Osteoblast (primary cell): ENCODE data around the gene OAT. TPM values are rescaled to one million over a fixed set of nuclear protein-coding genes. Genes with fewer than 3 reads are reported as not detected.
"Not testable (repeated sequence)": the region's sequence is repeated elsewhere in the genome, so short reads cannot be mapped to it uniquely, and the experiment has no call there.

Experiments used
- DNase-seq: peaks from one replicate; pipeline ENCODE4 v3.0.0; 2011; ENCODE audit warnings: low spot score, mixed read lengths; ENCODE audit not compliant: insufficient read length; ENCODE audit errors: missing footprints
- H2AFZ ChIP-seq: 2 replicates; pipeline ENCODE4 v1.6.0; 2011; ENCODE audit warnings: mild to moderate bottlenecking, low read length
- H3K27ac ChIP-seq: 2 replicates; pipeline ENCODE4 v1.5.1; 2011; ENCODE audit warnings: mild to moderate bottlenecking, low read depth, low read length, moderate library complexity
- H3K27me3 ChIP-seq: 2 replicates; pipeline ENCODE4 v1.6.0; 2012; ENCODE audit warnings: mild to moderate bottlenecking, control low read depth, inconsistent platforms, low read length, moderate library complexity; ENCODE audit not compliant: insufficient read depth
- H3K36me3 ChIP-seq: 2 replicates; pipeline ENCODE4 v1.5.1; 2011; ENCODE audit warnings: mild to moderate bottlenecking, low read length, control low read depth, moderate library complexity; ENCODE audit not compliant: insufficient read depth
- H3K4me1 ChIP-seq: 2 replicates; pipeline ENCODE4 v1.5.1; 2011; ENCODE audit warnings: mild to moderate bottlenecking, low read length, control low read depth, moderate library complexity; ENCODE audit not compliant: insufficient read depth
- H3K4me2 ChIP-seq: 2 replicates; pipeline ENCODE4 v1.6.0; 2011; ENCODE audit warnings: mild to moderate bottlenecking, low read length; ENCODE audit not compliant: insufficient read depth
- H3K4me3 ChIP-seq: fragments of 200-600 bp; sonication (generic); 3 replicates; pipeline ENCODE4 v1.5.1; 2012; ENCODE audit warnings: mild to moderate bottlenecking, low read length, inconsistent platforms; ENCODE audit not compliant: insufficient read depth
- H3K79me2 ChIP-seq: 2 replicates; pipeline ENCODE4 v1.6.0; 2012; ENCODE audit warnings: mild to moderate bottlenecking, low read length, control low read depth, inconsistent platforms; ENCODE audit not compliant: insufficient read depth
- H3K9me3 ChIP-seq: 2 replicates; pipeline ENCODE4 v1.5.1; 2011; ENCODE audit warnings: low read depth, low read length, control low read depth
- H4K20me1 ChIP-seq: 2 replicates; pipeline ENCODE4 v1.6.0; 2012; ENCODE audit warnings: mild to moderate bottlenecking, low read length, control low read depth; ENCODE audit not compliant: insufficient read depth
- total RNA-seq: library from RNA; depleted of rRNA; stranded (reverse); fragments of >200 nt; gene quantifications from 2 replicates; pipeline ENCODE4 v1.2.3, GENCODE V29; 2012
- TF ChIP-seq, protein P1 (sequence below): IDR thresholded peaks from 2 replicates; pipeline ENCODE4 v1.5.1; 2011; ENCODE audit warnings: mild to moderate bottlenecking, low read depth, low read length, moderate library complexity; ENCODE audit errors: extremely low read depth

OAT gene
- total RNA-seq, 1 donor: 202 TPM

DNA sequence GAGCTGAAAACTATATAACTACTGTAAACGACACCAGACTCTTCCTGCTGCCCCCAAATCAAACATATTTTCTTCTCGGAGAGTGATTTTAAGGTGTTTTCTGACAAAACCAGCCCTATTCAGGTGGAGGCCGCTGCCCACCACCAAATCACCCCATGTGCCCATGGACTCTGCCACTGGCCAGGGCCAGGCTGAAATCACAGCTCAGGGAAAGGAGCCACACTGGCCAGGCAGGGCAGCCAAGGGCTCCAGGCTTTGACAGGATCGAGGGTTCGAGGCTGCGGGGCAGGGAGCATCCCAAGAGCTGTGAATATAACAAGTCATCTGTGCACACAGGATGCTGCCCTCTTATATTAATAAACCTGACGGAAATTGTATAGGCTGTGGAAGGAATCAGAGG is 48.3 kb downstream of the OAT start:
- TF ChIP-seq, protein P1, sequence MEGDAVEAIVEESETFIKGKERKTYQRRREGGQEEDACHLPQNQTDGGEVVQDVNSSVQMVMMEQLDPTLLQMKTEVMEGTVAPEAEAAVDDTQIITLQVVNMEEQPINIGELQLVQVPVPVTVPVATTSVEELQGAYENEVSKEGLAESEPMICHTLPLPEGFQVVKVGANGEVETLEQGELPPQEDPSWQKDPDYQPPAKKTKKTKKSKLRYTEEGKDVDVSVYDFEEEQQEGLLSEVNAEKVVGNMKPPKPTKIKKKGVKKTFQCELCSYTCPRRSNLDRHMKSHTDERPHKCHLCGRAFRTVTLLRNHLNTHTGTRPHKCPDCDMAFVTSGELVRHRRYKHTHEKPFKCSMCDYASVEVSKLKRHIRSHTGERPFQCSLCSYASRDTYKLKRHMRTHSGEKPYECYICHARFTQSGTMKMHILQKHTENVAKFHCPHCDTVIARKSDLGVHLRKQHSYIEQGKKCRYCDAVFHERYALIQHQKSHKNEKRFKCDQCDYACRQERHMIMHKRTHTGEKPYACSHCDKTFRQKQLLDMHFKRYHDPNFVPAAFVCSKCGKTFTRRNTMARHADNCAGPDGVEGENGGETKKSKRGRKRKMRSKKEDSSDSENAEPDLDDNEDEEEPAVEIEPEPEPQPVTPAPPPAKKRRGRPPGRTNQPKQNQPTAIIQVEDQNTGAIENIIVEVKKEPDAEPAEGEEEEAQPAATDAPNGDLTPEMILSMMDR: no peak
- Histone ChIP-seq H4K20me1 (no peaks in the 10 kb centered on the region), H3K79me2 (no peaks in the 10 kb centered on the region), H3K27me3 (peaks cover 42% of the 10 kb centered on the region), H3K4me2 (no peak overlapping the region), H3K36me3 (no peaks in the 10 kb centered on the region), H3K27ac (no peak overlapping the region), H3K4me1 (no peaks in the 10 kb centered on the region), H2AFZ (no peak overlapping the region), H3K9me3 (no peaks in the 10 kb centered on the region), H3K4me3 (no peak overlapping the region)
- DNase-seq: no peak

GRCh38 chr10:124369986-124370385 is 48.7 kb downstream of the OAT start:
- no peaks in the 10 kb centered on the region for H4K20me1 ChIP-seq
- no peak overlapping the region for H2AFZ ChIP-seq
- H3K36me3 ChIP-seq: no peaks in the 10 kb centered on the region
- TF ChIP-seq, protein P1: no peak
- H3K4me2 ChIP-seq: no peak overlapping the region
- peak; percentile 76 for DNase-seq
- peaks cover 45% of the 10 kb centered on the region for H3K27me3 ChIP-seq
- H3K9me3 ChIP-seq: no peaks in the 10 kb centered on the region
- no peaks in the 10 kb centered on the region for H3K4me1 ChIP-seq
- H3K79me2 ChIP-seq: no peaks in the 10 kb centered on the region
- no peak overlapping the region for H3K4me3 ChIP-seq
- no peak overlapping the region for H3K27ac ChIP-seq

DNA sequence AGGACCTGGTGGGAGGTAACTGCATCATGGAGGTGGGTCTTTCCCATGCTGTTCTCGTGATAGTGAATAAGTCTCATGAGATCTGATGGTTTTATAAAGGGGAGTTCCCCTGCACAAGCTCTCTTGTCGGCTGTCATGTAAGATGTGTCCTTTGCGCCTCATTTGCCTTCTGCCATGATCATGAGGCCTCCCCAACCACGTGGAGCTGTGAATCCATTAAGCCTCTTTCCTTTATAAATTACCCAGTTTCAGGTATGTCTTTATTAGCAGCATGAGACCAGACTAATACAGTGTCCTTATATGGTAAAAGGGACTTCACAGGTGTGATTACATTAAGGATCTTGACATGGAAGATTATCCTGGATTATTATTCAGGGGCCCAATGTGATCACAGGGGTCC is 49.2 kb downstream of the OAT start:
- not testable (repeated sequence) for H4K20me1 ChIP-seq, H3K4me2 ChIP-seq, H3K27ac ChIP-seq, H3K79me2 ChIP-seq, H3K9me3 ChIP-seq, DNase-seq, H2AFZ ChIP-seq, H3K4me1 ChIP-seq, H3K4me3 ChIP-seq, H3K36me3 ChIP-seq
- H3K27me3 ChIP-seq: peaks cover 42% of the 10 kb centered on the region

GRCh38 chr10:124369066-124369465 is 49.7 kb downstream of the OAT start:
- Histone ChIP-seq H3K79me2 (no peaks in the 10 kb centered on the region), H3K9me3 (no peaks in the 10 kb centered on the region), H3K4me3 (no peak overlapping the region), H3K27me3 (peaks cover 42% of the 10 kb centered on the region), H3K4me2 (no peak overlapping the region), H3K27ac (no peak overlapping the region), H4K20me1 (no peaks in the 10 kb centered on the region), H3K36me3 (no peaks in the 10 kb centered on the region), H2AFZ (no peak overlapping the region), H3K4me1 (no peaks in the 10 kb centered on the region)
- DNase-seq: peak; percentile 71
- TF ChIP-seq, protein P1: no peak

DNA sequence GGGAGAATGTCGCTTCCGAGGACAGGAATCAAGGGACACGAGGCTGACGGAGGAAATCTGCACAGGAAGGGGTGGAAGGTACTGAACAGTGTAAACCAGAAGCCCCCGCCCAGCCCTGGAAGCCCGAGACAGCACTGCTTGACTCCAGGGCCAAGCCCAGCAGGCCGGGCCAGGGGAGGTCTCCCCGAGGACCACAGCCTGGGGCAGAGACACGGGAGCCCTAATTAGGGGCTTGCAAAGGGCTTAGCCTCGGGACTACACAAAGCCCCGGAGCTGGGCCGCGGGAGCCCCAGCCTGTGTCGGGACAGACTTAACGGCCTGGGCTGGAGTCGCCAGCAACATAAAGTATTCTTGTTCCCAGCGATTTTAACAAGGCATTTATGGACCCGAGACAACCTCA is 50.8 kb downstream of the OAT start:
- H3K4me1 ChIP-seq: no peaks in the 10 kb centered on the region
- H3K36me3 ChIP-seq: no peaks in the 10 kb centered on the region
- TF ChIP-seq, protein P1: no peak
- H4K20me1 ChIP-seq: no peaks in the 10 kb centered on the region
- H3K79me2 ChIP-seq: no peaks in the 10 kb centered on the region
- H3K9me3 ChIP-seq: no peaks in the 10 kb centered on the region
- no peak overlapping the region for H3K4me2 ChIP-seq
- no peak overlapping the region for H3K27ac ChIP-seq
- no peak overlapping the region for H2AFZ ChIP-seq
- H3K4me3 ChIP-seq: no peak overlapping the region
- DNase-seq: peak; percentile 58
- H3K27me3 ChIP-seq: peaks cover 35% of the 10 kb centered on the region
